ENCODE data around the gene KIF5A. TPM values are rescaled to one million over a fixed set of nuclear protein-coding genes. Genes with fewer than 3 reads are reported as not detected.

Gene KIF5A
- total RNA-seq, 4 donors from 2014 or later = 2.1 to 3.2 (median 2.4) TPM

DNA sequence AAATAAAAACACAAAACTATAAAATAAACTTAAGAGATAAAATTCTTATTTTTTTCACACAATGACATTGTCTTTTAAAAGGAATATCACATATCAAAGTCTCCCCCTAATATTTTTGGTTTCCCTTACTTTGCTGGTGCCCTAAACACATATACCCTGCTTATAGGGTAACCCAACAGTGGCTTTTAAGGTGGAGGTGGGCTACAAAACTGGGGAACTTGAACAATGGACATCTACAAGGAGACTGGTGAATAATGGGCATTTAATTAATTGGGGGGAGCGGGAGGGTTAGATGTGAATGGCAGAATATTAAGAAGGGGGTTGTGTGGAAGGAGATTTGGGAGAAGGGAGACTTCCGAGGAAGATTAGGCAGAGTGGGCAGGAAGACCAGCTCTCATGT is 73.5 kb downstream of the KIF5A start:
- intact Hi-C loops (cut with DNase I) = no loop called here
- H3K27ac ChIP-seq (replicated peaks in 1 of 4) = no peak overlapping the region
- no peak for TF ChIP-seq POLR2AphosphoS5 (IDR thresholded peaks at IDR 0.05)
- TF ChIP-seq, protein P1, sequence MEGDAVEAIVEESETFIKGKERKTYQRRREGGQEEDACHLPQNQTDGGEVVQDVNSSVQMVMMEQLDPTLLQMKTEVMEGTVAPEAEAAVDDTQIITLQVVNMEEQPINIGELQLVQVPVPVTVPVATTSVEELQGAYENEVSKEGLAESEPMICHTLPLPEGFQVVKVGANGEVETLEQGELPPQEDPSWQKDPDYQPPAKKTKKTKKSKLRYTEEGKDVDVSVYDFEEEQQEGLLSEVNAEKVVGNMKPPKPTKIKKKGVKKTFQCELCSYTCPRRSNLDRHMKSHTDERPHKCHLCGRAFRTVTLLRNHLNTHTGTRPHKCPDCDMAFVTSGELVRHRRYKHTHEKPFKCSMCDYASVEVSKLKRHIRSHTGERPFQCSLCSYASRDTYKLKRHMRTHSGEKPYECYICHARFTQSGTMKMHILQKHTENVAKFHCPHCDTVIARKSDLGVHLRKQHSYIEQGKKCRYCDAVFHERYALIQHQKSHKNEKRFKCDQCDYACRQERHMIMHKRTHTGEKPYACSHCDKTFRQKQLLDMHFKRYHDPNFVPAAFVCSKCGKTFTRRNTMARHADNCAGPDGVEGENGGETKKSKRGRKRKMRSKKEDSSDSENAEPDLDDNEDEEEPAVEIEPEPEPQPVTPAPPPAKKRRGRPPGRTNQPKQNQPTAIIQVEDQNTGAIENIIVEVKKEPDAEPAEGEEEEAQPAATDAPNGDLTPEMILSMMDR (IDR thresholded peaks at IDR 0.05) = no peak
- no peak for TF ChIP-seq POLR2A (IDR thresholded peaks at IDR 0.05; ENCODE audit: low read depth)
- TF ChIP-seq EP300 (IDR thresholded peaks at IDR 0.05) = no peak
- no peak overlapping the region for H3K4me3 ChIP-seq
- peaks cover 0 to 36% (median 17%) of the 10 kb centered on the region in 4 donors for H3K36me3 ChIP-seq
- peaks cover 0 to 60% (median 4%) of the 10 kb centered on the region in 4 donors for H3K27me3 ChIP-seq
- WGBS = 79% methylated on average over 2 of the region's 2 CpGs
- H3K9me3 ChIP-seq = no peaks in the 10 kb centered on the region
- H3K4me1 ChIP-seq = peaks cover 18 to 52% (median 33%) of the 10 kb centered on the region in 4 donors
- DNase-seq (ENCODE audit: extremely low spot score) = no peak

DNA sequence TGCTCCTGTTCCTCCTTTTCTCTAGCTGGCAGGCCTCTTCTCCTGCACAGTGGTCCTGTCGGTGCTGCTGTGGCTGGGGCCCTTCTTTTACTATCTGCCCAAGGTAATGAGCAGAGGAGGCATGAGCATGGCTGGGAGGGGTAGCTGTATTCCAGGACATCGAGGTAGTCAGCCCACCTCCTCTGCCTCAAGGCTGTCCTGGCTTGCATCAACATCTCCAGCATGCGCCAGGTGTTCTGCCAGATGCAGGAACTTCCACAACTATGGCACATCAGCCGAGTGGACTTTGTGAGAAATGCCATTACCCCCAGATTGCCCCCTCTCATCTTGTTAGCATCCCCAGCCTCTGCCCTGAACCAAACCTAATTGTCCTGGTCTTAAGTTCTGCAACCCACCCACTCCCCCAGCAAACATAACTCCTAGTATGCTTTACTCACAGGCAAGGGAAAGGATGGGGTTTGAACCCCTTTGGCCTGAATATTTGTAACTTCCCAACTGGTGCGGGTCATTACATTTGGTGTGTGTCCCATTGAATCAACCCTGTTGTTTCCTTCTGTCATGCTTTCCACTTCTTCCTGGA is 74.1 kb downstream of the KIF5A start:
- H3K9me3 ChIP-seq = no peaks in the 10 kb centered on the region
- peaks cover 0 to 66% (median 4%) of the 10 kb centered on the region in 4 donors for H3K27me3 ChIP-seq
- WGBS = 67% methylated on average over 5 of the region's 5 CpGs
- intact Hi-C loops (cut with DNase I) = no loop called here
- peaks cover 0 to 41% (median 19%) of the 10 kb centered on the region in 4 donors for H3K36me3 ChIP-seq
- peaks cover 18 to 52% (median 33%) of the 10 kb centered on the region in 4 donors for H3K4me1 ChIP-seq
- DNase-seq (ENCODE audit: extremely low spot score) = no peak
- H3K27ac ChIP-seq (replicated peaks in 1 of 4) = no peak overlapping the region
- no peak overlapping the region for H3K4me3 ChIP-seq
- TF ChIP-seq EP300 (IDR thresholded peaks at IDR 0.05) (no peak), POLR2A (IDR thresholded peaks at IDR 0.05; ENCODE audit: low read depth) (no peak), POLR2AphosphoS5 (IDR thresholded peaks at IDR 0.05) (no peak)
- TF ChIP-seq, protein P1 (IDR thresholded peaks at IDR 0.05) = no peak

DNA sequence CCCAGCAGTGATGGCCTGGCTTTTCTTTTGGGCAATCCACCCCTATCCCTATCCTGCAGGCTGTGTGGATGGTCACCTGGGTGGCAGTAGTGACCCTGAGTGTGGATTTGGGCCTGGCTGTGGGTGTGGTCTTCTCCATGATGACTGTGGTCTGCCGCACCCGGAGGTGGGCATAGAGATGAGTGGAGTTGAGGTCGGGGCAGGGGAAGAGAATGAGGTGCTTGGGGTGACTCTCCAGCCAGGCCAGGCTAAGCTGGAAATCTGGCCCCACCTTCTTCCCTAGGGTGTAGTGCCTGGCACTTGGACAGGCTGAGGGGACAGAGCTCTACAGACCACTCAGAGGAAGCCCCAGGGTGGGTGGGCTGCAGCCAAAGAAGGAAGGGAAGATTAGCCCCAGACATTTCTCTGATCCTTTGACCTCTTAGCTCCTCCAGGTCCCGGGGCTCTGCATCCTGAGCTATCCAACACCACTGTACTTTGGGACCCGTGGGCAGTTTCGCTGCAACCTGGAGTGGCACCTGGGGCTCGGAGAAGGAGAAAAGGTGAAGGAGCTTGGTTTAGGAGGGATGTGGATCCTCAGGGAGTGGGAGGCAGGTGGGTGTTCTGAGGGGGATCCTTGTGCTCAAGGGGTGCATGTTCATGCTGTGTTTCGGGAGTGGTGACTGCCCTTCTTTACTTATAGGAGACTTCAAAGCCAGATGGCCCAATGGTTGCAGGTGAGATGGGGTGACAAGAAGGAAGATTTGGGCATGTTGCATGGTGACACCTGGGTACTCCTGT is 74.8 kb downstream of the KIF5A start:
- H3K27me3 ChIP-seq = peaks cover 0 to 66% (median 4%) of the 10 kb centered on the region in 4 donors
- peaks cover 18 to 48% (median 30%) of the 10 kb centered on the region in 4 donors for H3K4me1 ChIP-seq
- intact Hi-C loops (cut with DNase I) = no loop called here
- H3K36me3 ChIP-seq = peaks cover 0 to 42% (median 19%) of the 10 kb centered on the region in 4 donors
- WGBS = 85% methylated on average over 8 of the region's 8 CpGs
- no peak for TF ChIP-seq EP300 (IDR thresholded peaks at IDR 0.05)
- no peak for TF ChIP-seq POLR2A (IDR thresholded peaks at IDR 0.05; ENCODE audit: low read depth)
- TF ChIP-seq, protein P1 (IDR thresholded peaks at IDR 0.05) = no peak
- TF ChIP-seq POLR2AphosphoS5 (IDR thresholded peaks at IDR 0.05) = no peak
- no peak overlapping the region for H3K4me3 ChIP-seq
- no peaks in the 10 kb centered on the region for H3K9me3 ChIP-seq
- no peak overlapping the region for H3K27ac ChIP-seq (replicated peaks in 1 of 4)
- DNase-seq (ENCODE audit: extremely low spot score) = no peak

DNA sequence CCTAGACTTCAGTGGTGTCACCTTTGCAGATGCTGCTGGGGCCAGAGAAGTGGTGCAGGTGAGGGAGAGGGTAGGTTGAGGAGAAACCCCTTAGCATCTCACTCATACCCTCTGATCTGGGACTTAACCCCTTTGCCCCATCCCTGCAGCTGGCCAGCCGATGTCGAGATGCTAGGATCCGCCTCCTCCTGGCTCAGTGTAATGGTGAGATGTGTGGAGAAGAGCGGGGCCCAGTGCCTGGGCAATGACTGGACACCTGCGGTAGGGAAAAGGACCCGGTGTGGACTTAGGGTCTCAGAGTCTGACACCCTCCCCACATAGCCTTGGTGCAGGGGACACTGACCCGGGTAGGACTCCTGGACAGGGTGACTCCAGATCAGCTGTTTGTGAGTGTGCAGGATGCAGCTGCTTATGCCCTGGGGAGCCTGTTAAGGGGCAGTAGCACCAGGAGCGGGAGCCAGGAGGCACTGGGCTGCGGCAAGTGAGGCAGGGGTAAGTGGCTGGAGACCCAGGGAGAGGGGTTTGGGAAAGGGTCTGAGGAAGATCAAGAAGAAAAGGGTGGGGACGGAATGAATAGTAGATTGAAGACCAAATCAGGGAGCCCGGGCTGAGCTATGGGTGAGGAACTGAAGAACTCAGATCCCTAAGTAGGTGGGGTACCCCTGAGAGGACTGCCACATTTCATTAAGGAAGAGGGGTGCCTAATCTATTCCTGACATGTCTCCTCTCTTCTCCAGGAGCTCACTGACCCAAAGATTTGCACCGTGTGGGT is 75.6 kb downstream of the KIF5A start:
- no peak overlapping the region for H3K27ac ChIP-seq (replicated peaks in 1 of 4)
- intact Hi-C loops (cut with DNase I) = no loop called here
- H3K4me1 ChIP-seq = peaks cover 18 to 39% (median 27%) of the 10 kb centered on the region in 4 donors
- peaks cover 0 to 42% (median 19%) of the 10 kb centered on the region in 4 donors for H3K36me3 ChIP-seq
- H3K9me3 ChIP-seq = no peaks in the 10 kb centered on the region
- TF ChIP-seq POLR2A (IDR thresholded peaks at IDR 0.05; ENCODE audit: low read depth) = no peak
- no peak for TF ChIP-seq POLR2AphosphoS5 (IDR thresholded peaks at IDR 0.05)
- TF ChIP-seq, protein P1 (IDR thresholded peaks at IDR 0.05) = no peak
- TF ChIP-seq EP300 (IDR thresholded peaks at IDR 0.05) = no peak
- peaks cover 0 to 65% (median 3%) of the 10 kb centered on the region in 4 donors for H3K27me3 ChIP-seq
- WGBS = 79% methylated on average over 12 of the region's 12 CpGs
- DNase-seq (ENCODE audit: extremely low spot score) = no peak
- H3K4me3 ChIP-seq = no peak overlapping the region

All from esophagus muscularis mucosa (tissue), 4 donors.